Right cardiac atrium (tissue), 5 donors: ENCODE results near the gene GPR183. TPM values are rescaled to one million over a fixed set of nuclear protein-coding genes. Genes with fewer than 3 reads are reported as not detected.

ENCODE experiments used
- ATAC-seq, 2 donors: fragments of 200-7000 bp; cut with Tn5 transposase; one replicate each; pipeline versions ENCODE4 v1.8.0 to v1.9.1; 2020; ENCODE audit warnings: moderate library complexity in 2 of 2, mild to moderate bottlenecking in 1 of 2
- DNase-seq, 3 donors: peaks; one replicate each; pipeline ENCODE4 v3.0.0-alpha.2; 2020
- H3K27ac ChIP-seq: one replicate; pipeline ENCODE4 v1.5.1; 2013; ENCODE audit warnings: mild to moderate bottlenecking, low read length, control low read depth, moderate library complexity
- H3K27me3 ChIP-seq: one replicate; pipeline ENCODE4 v1.6.1; 2013; ENCODE audit not compliant: control insufficient read depth, insufficient read depth
- H3K4me1 ChIP-seq: one replicate; pipeline ENCODE4 v1.6.1; 2013; ENCODE audit warnings: low read length; ENCODE audit not compliant: control insufficient read depth, insufficient read depth
- H3K4me3 ChIP-seq: one replicate; pipeline ENCODE4 v1.5.1; 2013; ENCODE audit warnings: low read length, control low read depth
- H3K9me3 ChIP-seq: one replicate; pipeline ENCODE4 v1.6.1; 2013; ENCODE audit warnings: low read length; ENCODE audit not compliant: control insufficient read depth
- WGBS: extraction: QIAGEN DNeasy Blood & Tissue Kit; methylation state at CpG from one replicate; pipeline ENCODE4 v1.1.7; 2013; 5-methylcytosine and 5-hydroxymethylcytosine counted together
- intact Hi-C, 4 donors: fragments of 100-400 bp; cut with DNase I; formaldehyde crosslinking; loops; one replicate each; pipeline versions ENCODE4 v1.11.0 to v1.14.0; 2022 to 2023
- polyA plus RNA-seq: library from polyadenylated mRNA; stranded (reverse); fragments of 200-250 nt; gene quantifications from one replicate; pipeline ENCODE4 v1.2.3, GENCODE V29; 2013
- total RNA-seq, 4 donors: library from RNA; stranded (reverse); fragmentation: NEBNext Ultra II Directional; extraction: Animal tissue kit (Norgen Biotek cat#: 25700); gene quantifications; one replicate each; pipeline ENCODE4 v1.2.1, GENCODE V29; 2021
- donor health status: healthy with polysubstance abuse.
- donor health status: DM: no; HTN: yes; CAD: no.
- donor health status: DM: no; HTN: no; CAD: no.
- donor health status: DM: no; HTN: yes; CAD: no; lungs with severe emphysema.
- donor health status: DM: yes; HTN: yes; CAD: no.

The GPR183 gene
- total and polyA plus RNA-seq, 5 donors = 9.7 to 20.7 (median 14.5) TPM

- Histone ChIP-seq H3K9me3 (no peaks in the 10 kb centered on the region), H3K27me3 (no peaks in the 10 kb centered on the region), H3K4me3 (no peak overlapping the region), H3K4me1 (peaks cover 2% of the 10 kb centered on the region), H3K27ac (no peak overlapping the region)
- DNase-seq = no peak
- WGBS = 81% methylated on average over 6 of the region's 6 CpGs
- ATAC-seq = no peak
- intact Hi-C loops = loop anchor here in 2 of 4 donors (2.0 to 5.0 kb wide), 2 partner anchors 90 kb away; no protein-coding TSS in a partner anchor
These were observed 40.4 kb downstream of the GPR183 start for GRCh38 chr13:99266827-99267226.

- Histone ChIP-seq H3K27ac (no peak overlapping the region), H3K4me3 (no peak overlapping the region), H3K27me3 (no peaks in the 10 kb centered on the region), H3K4me1 (peaks cover 2% of the 10 kb centered on the region), H3K9me3 (no peaks in the 10 kb centered on the region)
- intact Hi-C loops = loop anchor here in 3 of 4 donors (2.0 to 5.0 kb wide), 2 partner anchors 89 kb away; no protein-coding TSS in a partner anchor
- DNase-seq (no peak), ATAC-seq (peak; percentile 64 to 66)
- WGBS = 34% methylated on average over 3 of the region's 3 CpGs
These were observed 41.3 kb downstream of the GPR183 start for GRCh38 chr13:99265821-99266426.

GRCh38 chr13:99265162-99265800 lies 41.9 kb downstream of the GPR183 start:
- WGBS = 80% methylated on average over 8 of the region's 8 CpGs
- peaks cover 2% of the 10 kb centered on the region for H3K4me1 ChIP-seq
- H3K4me3 ChIP-seq = no peak overlapping the region
- no peaks in the 10 kb centered on the region for H3K9me3 ChIP-seq
- H3K27ac ChIP-seq = no peak overlapping the region
- no peak for ATAC-seq
- intact Hi-C loops = loop anchor here in 2 of 4 donors (2.0 to 5.0 kb wide), 2 partner anchors 88 kb away; no protein-coding TSS in a partner anchor
- DNase-seq = no peak
- no peaks in the 10 kb centered on the region for H3K27me3 ChIP-seq

- ATAC-seq (peak in 1 of 2 donors; percentile 26), DNase-seq (no peak)
- 18% methylated on average over 1 of the region's 1 CpG for WGBS
- Histone ChIP-seq H3K9me3 (no peaks in the 10 kb centered on the region), H3K4me3 (no peak overlapping the region), H3K4me1 (peaks cover 2% of the 10 kb centered on the region), H3K27me3 (no peaks in the 10 kb centered on the region), H3K27ac (no peak overlapping the region)
- intact Hi-C loops = loop anchor here in 2 of 4 donors (2.0 to 5.0 kb wide), 2 partner anchors 87 kb away; no protein-coding TSS in a partner anchor
These were observed 43.1 kb downstream of the GPR183 start for GRCh38 chr13:99264051-99264450.

- H3K9me3 ChIP-seq = no peaks in the 10 kb centered on the region
- H3K27ac ChIP-seq = no peak overlapping the region
- intact Hi-C loops = loop anchor here in 1 of 4 donors (5.0 kb wide), 1 partner anchor 86 kb away; no protein-coding TSS in a partner anchor
- H3K4me1 ChIP-seq = peaks cover 2% of the 10 kb centered on the region
- ATAC-seq = no peak
- 85% methylated on average over 7 of the region's 7 CpGs for WGBS
- H3K27me3 ChIP-seq = no peaks in the 10 kb centered on the region
- H3K4me3 ChIP-seq = no peak overlapping the region
- DNase-seq = no peak
These were observed 43.9 kb downstream of the GPR183 start for GRCh38 chr13:99263126-99263785.

GRCh38 chr13:99261059-99261458 lies 46.1 kb downstream of the GPR183 start:
- no peak overlapping the region for H3K27ac ChIP-seq
- no peak for ATAC-seq
- WGBS = 93% methylated on average over 1 of the region's 1 CpG

GRCh38 chr13:99260216-99260615 lies 47.0 kb downstream of the GPR183 start:
- peaks cover 2% of the 10 kb centered on the region for H3K4me1 ChIP-seq
- H3K9me3 ChIP-seq = no peaks in the 10 kb centered on the region
- no peak for DNase-seq
- 92% methylated on average over 5 of the region's 5 CpGs for WGBS
- no peak for ATAC-seq
- intact Hi-C loops = loop anchor here in 1 of 4 donors (5.0 kb wide), 1 partner anchor 83 kb away; no protein-coding TSS in a partner anchor
- no peak overlapping the region for H3K27ac ChIP-seq
- H3K27me3 ChIP-seq = no peaks in the 10 kb centered on the region
- no peak overlapping the region for H3K4me3 ChIP-seq

More at GRCh38 chr13:99261059-99261458, 46.1 kb downstream of the GPR183 start:
- H3K4me1 ChIP-seq = peaks cover 2% of the 10 kb centered on the region
- H3K27me3 ChIP-seq = no peaks in the 10 kb centered on the region
- DNase-seq = peak in 1 of 3 donors; percentile 29
- no peak overlapping the region for H3K4me3 ChIP-seq
- H3K9me3 ChIP-seq = no peaks in the 10 kb centered on the region
- intact Hi-C loops = loop anchor here in 1 of 4 donors (5.0 kb wide), 1 partner anchor 84 kb away; no protein-coding TSS in a partner anchor

- no peaks in the 10 kb centered on the region for H3K9me3 ChIP-seq
- peaks cover 1% of the 10 kb centered on the region for H3K4me1 ChIP-seq
- no peak overlapping the region for H3K27ac ChIP-seq
- no peaks in the 10 kb centered on the region for H3K27me3 ChIP-seq
- no peak overlapping the region for H3K4me3 ChIP-seq
- WGBS = 71% methylated on average over 3 of the region's 3 CpGs
- intact Hi-C loops = no loop called here
- ATAC-seq (no peak), DNase-seq (no peak)
These were observed 48.3 kb downstream of the GPR183 start for GRCh38 chr13:99258946-99259345.

GRCh38 chr13:99258210-99258860 lies 48.9 kb downstream of the GPR183 start, which contains the start of gene GPR18:
Gene GPR18, minus strand, starts transcription at chr13:99258379. Its CDS starts 2,507 bp downstream, at chr13:99255872.
- H3K4me1 ChIP-seq = no peaks in the 10 kb centered on the region
- WGBS = 72% methylated on average over 4 of the region's 4 CpGs
- no peak within 1 kb of the TSS for H3K27ac ChIP-seq
- ATAC-seq (no peak), DNase-seq (no peak)
- H3K9me3 ChIP-seq = no peaks in the 10 kb centered on the region
- H3K27me3 ChIP-seq = no peaks in the 10 kb centered on the region
- intact Hi-C loops = no loop called here
- H3K4me3 ChIP-seq = no peak within 1 kb of the TSS

- Histone ChIP-seq H3K27me3 (no peaks in the 10 kb centered on the region), H3K27ac (no peak overlapping the region), H3K4me3 (no peak overlapping the region), H3K9me3 (no peaks in the 10 kb centered on the region), H3K4me1 (no peaks in the 10 kb centered on the region)
- intact Hi-C loops = no loop called here
- DNase-seq = no peak
- ATAC-seq = no peak
- WGBS = 86% methylated on average over 2 of the region's 2 CpGs
These were observed 49.9 kb downstream of the GPR183 start for GRCh38 chr13:99257291-99257690.
